Occipital lobe (tissue), 2 donors: Measurements from ENCODE around the gene ZSWIM4. TPM values are rescaled to one million over a fixed set of nuclear protein-coding genes. Genes with fewer than 3 reads are reported as not detected.

Source experiments
- DNase-seq: peaks from one replicate; lab custom pipeline; 2025; lab: John Stamatoyannopoulos, UW
- total RNA-seq: library from RNA; depleted of rRNA; stranded (reverse); fragments of >200 nt; gene quantifications from one replicate; pipeline ENCODE4 v1.2.3, GENCODE V29; 2014

ZSWIM4 gene
- total RNA-seq, 1 donor from 2014 or later, result 11.1 TPM

DNA sequence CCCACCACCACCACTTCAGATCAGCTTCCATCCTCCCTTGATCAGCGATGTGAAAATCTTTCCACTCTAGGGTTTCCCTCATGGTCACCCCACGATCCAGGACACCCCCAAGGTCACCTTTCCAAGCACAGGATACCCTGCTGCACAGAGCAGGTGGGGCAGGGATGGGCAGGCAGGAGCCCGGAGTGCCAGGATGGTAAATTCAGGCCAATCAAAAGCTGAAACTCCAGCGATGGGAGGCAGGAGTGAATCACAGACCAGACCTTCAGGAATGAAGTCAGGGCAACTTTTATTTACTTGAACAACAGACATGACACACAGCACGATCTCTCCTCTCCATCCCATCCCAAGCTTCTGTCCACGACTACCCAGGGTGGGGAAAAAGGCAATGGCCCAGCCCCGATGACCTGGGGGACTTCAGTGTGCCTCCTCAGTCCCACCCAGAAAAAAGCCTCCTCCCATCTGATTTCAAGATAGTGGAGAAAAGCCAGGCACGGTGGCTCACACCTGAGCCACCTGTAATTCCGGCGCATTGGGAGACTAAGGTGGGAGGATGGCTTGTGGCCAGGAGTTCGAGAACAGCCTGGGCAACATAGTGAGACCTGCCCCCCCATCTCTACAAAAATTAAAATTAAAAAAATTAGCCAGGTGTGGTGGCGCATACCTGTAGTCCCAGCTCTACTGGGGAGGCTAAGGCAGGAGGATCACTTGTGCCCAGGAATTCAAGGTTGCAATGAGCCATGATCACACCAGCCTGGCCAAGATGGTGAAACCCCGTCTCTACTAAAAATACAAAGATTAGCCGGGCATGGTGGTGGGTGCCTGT is 39.2 kb downstream of the ZSWIM4 start:
- no peak for DNase-seq

DNA sequence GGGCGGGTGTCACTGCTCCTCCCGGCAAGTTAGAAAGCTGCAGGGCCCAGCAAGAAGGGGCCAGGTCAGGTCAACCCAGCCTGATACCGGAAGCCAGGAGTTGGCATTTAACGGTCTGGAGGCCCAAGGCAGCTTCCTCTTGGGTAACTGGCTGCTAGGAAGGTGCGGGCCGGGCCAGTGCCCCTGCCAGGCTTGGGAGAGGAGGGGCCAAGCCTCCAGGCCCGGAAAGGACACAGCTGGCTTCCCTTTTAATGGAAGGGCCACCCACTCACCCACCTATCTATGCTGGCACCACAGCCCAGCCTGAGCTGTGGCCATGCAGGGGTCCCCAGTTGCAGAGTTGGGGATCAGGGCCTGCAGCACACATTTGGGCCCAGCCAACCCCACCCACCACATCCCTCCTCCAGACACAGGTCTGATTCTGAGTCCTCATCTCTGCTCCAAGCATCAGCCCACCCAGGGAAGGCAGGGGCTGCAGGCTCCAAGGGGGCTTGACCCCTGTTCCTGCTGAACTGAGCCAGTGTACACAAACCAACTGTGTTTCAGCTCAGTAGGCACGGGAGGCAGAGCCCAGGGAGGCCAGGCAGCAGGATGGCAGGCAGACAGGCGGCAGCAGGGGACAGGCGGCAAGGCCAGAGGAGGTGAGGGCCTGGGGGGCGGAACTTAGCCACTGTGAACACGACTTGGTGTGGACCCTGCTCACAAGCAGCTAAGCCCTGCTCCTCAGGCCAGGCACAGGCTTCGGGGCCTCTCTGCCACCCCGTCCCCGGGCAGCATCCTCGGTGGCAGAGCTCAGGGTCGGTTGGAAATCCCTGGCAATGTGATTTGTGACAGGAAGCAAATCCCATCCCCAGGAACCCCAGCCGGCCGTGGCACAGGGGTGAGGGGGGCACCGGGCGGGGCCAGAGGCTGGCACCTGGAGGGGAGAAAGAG is 40.8 kb downstream of the ZSWIM4 start:
- no peak for DNase-seq

DNA sequence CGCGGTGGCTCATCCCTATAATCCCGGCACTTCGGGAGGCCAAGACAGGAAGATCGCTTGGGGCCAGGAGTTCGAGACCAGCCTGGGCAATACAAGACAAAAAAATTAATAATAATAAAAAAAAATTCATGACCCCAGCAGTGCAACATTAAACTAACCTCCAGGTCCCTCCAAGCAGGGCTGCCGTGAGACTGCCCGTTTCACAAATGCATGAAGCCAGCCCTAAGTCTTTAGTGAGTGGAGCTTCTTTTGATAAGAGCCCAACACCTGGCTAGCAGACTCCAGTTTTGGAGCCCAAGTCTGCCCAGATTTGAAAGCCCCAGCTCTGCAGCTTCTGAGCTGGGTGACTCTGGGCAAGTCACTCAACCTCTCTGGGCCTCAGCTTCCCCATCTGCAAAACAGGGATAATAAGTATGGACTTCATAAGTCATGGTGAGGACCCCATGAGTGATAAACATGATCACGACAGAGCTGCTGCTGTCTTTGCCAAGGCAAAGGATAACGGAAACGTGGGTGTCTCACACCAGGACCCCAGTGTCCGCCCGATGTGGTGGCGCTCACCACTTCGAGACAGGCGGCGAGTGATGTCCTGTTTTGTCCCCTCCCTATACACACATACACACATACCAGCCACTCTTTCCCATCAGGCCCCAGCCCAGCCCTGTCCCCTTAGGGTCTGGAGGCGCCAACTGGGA is 43.3 kb downstream of the ZSWIM4 start:
- DNase-seq, result no peak

DNA sequence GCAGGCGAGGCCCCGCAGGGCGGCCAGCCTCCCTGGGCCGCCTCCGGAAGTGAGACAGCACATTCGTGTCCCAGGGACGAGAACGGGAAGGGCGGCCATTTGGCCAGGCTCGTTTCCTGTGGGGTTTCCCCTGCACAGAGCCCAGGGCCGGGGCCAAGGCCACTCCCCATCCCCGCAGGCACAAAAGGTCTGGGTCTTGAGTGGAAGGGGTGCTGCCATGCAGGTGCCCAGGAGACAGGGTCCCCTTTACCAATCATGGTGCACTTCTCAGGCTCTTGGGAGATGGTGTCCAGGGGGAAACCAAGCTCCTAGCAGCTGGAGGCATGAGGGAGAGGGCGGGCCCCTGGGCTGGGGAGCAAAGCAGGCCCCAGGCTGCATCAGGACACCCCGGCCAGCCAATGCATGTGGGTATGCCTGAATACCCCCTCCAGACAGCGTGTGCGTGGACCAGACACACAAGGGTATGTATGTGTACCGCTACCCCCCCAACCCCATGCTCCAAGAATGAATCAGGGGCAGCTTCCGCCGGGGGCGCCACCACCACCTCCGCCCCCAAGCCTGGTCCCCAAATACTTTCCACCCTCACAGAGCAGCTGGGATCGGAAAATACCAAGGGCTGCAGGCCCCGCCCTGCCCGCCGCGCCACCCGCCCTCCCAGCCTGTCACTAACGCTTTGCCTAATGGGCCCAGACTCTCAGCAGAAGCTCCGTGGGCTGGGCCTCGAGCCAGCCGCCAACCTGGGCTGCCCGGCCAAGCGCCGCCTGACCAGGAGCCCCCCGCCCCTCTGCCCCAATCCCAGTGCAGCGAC is 44.1 kb downstream of the ZSWIM4 start:
- peak; percentile 60 for DNase-seq

DNA sequence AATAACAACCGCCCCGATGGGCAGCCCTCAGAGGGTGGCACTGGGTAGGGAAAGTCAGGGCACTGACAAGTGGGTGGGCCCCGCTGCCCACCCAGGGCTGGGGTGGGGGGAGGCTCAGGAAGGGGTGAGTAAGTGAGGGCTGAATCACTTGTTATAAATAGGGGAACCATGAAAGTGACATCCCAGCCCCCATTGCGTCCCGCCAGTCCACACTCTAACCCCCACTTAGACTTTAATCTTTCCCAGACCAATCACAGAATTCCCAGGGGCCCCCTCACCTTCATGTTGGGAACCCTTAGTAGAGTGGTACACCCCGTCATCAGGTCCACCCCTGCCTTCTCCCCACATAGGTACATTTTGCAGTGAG is 44.7 kb downstream of the ZSWIM4 start:
- no peak for DNase-seq

DNA sequence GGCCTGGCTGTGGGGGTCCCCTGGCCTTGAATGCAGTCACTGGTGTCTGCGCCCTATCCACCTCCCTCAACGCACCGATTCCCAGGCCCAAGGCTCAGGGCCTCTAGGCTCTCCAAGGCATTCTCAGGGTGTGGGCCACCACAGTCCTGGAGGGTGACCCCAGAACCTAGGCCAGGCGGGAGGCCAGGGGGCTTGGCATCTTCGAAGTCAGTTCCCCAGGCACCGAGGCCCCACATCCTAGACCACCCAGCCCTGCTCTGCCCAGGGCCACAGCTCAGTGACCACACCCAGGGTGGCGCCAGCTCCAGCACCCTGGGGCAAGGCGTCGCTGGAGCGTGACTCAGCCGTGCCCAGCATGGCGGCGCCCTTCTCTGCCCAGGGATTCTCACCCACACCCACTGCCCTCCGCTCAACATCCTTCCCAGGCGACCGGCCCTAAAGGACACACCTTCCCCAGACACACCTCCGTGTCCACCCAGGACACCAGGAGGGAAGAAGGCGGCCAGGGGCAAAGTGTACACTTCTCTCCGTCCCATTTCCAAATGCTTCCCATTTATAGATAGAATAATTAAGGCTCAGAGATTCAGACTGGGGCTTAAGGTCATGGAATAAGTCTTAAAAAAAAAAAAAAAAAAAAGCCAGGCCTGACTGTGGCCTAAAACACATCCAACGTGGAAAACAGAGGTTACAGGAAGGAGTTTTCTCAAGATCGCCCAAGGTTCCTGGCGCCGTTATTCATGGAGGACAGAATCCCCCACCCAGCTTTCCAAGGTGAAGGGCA is 45.3 kb downstream of the ZSWIM4 start:
- DNase-seq, result no peak

DNA sequence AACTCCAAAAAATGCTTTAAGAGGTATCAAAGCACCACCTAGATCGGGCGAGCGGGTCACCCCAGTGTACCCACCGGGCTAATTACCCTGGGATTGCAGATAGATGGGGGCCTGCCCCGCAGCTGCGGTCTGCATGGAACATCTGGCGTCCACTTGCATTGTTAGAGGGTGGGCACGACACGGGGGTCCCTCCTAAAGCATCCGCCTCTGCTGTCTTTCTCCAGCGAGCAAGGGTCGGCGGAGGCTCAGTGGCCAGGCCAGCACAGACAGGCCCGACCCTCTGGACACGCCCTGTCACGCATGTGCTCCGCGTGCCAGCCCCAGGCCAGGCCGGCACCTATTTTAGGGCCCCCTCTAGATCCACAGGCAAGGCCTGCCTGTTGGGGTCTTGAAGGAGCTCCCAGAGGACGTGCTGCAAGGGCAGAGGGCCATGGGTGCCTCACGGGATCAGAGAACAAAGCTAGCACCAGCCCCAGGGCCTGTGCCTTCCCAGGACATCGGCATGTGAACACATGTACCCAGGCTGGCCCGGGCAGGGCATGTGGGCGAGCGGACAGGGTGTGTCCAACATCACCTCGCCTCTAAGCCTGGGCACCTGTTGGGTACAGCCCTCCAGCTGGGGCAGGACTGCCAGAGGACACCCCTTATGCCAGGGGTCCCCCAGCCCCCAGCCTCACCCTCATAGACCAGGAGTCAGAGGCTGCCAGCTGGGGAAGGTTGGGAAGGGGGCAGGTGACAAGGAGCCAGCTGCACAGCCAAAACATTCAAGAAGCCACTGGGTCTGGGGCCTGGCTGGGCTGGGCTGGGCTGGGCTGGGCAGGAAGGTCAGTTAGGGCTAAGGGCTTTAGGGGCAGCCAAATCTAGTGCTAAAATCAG is 46.1 kb downstream of the ZSWIM4 start:
- no peak for DNase-seq

DNA sequence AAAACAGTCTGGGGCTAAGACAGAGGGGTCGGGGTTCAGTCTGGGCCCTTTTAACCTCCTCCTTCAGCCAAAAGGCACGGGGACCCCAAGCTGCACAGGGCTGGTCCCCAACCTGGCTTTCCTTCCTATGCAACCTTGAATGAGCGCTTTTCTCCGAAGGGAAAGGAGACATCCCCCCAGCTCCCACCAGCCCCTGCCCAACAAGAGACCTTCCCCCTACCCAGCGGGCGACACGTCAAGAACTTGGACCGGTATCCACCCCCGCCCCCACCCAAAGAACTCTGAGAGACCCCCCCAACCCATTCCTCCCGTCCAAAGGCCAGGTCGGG is 46.7 kb downstream of the ZSWIM4 start:
- no peak for DNase-seq

DNA sequence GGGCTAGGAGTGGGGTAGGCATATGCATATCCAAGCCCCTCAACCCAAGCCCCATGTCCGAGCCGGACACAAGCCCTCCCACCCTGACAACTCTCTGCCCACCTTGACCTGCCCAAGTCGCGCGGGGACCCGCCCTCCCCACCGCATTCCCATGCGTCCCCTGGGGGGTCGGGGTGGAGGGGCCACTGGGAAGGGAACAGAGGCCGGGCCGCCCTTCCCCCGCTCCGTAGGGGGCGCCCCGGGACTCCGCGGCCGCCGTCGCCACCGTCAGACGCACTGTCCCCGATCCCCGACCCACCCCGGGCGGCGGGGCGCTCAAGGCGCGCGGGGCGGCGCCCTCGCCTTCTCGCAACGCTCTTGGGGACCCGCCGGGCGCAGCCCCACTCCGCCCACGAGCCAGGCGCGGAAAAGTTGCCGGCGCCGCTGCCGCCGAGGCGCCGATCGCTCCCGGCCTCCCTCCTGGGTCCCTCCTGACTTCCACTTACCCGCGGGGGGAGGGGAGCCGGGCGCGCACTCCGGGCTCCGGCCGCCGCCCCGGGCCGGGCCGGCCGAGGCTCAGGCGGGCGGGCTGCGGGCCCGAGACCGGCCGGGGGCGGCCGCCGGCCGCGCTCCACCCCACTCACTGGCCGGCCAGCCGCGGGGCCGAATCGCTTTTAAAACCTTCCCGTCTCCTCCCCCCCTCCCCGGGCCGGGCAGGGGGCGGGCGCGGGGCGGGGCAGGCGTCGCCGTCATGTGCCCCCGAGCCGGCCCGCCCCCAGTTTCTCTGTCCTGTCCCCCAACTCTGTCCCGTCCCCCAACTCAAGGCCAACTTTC is 47.3 kb downstream of the ZSWIM4 start:
- DNase-seq, result no peak

DNA sequence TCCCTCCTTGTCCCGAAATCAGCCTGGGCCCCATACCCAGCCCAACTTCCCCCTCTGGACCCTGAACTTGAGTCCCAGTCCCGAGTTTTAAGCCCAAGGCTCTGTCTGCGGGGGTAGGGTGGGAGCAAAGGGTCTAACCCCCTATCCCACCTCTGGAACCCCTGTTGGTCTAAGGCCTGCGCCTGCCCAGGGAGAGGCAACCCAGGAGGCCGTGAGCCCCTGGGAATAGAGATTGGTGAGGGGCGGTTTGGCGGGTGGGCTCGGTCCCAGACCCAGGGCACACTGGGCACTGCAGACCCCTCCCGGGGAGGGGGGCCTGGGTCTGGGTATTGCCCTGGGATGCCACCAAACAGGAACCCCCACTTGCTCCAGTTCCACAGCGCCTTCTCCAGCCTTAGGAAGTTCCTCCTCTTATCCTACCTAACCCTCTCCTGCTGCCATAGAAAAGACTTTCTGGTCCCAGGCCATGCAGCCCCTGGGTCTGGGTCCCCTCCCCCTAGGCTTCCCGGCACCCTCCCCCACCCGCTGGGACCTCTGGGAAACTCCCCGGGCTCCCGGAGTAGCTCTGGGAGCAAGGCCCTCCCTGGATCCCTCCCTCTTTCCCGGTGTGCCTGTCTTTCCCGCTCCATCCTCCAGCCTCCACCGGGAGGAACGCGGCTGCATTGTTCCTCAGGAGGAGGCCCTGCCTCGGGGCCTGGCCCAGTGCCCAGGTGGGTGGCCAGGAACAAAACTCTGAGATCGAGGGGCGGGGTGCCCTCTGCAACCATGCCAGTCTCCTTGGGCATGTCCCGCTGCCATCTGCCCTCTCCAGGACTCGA is 48.1 kb downstream of the ZSWIM4 start:
- DNase-seq, result no peak

DNA sequence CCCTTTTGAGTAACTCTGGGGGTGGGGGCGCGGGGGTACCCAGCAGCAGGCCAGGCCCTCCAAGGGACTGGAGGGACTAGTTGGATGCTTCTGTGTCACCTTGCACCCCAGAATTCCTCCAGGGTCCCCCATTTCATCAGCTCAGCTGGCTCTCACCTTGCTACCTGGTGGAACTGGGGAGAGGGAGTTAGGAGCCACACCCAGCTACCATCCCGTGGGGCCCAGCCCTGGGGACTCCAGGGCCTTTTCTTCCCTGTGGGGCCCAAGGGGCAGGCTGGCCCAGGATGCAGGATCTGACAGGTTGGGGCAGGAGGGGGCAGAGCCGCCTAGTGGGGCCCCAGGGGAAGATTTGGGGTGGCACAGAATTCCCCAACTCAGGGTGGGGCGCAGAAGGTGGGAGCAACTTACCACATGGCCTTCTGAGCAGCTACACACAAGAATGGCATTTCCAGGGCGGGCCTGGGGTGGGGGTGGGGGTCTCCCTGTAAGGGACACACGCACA is 48.9 kb downstream of the ZSWIM4 start:
- no peak for DNase-seq

DNA sequence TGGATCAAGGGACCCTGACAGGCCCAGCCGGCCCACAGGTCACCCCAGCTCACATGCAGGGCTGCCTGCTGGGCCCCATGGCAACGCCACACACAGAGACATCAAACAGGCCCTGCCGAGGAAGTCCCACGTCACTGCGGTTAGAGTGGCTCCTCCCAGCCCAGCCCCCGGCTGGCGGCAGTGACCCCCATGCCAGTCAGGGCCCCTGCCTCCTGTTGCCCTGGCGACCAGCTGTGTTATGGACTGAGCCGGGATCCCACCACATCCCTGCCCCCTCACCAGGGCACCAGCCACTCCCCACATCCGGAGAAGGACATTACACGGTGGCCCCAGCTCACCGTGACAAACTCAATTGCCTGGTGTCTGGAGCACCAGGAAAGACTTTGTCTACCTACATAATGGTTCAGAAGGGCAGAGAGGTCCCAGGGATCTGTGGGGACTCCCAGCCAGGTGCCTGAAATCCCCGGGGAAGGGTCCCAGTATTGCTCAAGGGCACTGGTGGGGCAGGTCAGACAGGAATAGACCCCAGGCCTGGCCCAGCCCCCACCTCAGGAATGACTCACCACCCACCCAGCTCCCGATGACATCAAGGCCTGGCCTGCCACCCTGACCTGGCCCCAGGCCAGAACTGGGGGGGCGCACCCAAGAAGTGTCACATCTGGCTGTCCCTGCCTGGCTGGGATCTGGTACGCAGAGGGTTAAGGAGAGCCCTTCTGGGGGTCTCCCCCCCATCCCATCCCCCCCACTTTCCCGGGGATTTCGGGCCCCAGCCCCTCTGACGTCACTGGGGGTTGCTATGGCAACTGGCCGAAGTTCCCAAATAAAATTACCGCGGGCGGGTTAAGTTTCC is 51.5 kb downstream of the ZSWIM4 start:
- no peak for DNase-seq

DNA sequence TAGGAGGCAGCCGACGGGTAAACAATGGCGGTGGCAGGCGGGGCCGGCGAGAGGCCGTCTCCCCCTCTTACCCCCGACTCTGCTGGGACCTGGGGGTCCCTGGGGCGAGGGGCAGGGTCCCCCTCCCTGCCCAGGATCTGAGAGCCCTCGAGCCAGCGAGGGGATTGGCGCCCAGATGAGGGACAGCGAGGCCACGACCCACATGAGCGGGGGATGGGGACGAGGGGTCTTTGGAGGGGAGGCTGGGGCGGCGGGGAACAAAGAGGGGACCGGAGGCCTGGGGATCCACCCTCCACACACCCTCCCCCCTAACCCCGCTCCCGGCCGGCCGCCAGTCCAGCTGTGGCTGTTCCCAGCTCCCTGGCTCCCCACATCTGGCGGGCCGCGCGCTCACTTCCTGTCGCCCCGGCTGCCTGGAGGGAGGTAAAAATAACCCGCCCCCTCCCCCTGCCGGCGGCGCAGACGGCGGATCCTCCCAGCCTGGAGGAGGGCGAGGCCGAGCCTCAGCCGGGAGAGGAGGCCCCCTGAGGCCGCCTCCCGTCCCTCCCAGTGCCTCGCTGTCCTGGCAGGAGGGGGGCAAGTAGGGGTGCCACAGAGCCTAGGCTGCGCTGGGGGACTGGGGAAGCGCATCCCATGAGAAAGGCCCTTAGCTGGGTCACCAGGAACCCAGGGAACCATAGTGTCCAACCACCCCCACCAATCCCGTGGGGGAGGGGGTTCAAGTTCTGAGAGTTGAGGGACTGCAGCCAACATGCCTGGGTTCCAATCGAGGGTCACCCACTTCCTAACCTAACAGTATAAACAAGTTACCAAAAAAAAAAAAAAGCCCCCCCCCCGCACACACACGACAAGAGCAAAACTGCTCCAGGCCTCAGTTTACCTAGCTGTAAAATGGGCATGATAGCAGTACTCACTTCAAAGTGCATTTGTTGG is 52.4 kb downstream of the ZSWIM4 start:
- DNase-seq, result peak; percentile 62

DNA sequence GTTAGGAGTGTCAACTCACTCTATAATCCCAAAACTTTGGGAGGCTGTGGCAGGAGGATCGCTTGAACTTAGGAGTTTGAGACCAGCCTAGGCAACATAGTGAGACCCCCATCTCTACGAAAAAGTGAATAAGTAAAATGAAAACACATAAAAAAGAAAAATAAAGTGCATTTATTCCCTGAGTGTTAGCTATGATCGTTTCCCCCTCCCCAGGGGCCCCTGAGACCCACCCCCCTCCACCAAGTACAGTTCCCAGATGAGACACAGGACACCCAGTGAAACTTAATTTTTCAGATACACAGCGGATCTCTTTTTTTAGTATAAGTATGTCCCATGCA is 53.1 kb downstream of the ZSWIM4 start:
- DNase-seq, result no peak

DNA sequence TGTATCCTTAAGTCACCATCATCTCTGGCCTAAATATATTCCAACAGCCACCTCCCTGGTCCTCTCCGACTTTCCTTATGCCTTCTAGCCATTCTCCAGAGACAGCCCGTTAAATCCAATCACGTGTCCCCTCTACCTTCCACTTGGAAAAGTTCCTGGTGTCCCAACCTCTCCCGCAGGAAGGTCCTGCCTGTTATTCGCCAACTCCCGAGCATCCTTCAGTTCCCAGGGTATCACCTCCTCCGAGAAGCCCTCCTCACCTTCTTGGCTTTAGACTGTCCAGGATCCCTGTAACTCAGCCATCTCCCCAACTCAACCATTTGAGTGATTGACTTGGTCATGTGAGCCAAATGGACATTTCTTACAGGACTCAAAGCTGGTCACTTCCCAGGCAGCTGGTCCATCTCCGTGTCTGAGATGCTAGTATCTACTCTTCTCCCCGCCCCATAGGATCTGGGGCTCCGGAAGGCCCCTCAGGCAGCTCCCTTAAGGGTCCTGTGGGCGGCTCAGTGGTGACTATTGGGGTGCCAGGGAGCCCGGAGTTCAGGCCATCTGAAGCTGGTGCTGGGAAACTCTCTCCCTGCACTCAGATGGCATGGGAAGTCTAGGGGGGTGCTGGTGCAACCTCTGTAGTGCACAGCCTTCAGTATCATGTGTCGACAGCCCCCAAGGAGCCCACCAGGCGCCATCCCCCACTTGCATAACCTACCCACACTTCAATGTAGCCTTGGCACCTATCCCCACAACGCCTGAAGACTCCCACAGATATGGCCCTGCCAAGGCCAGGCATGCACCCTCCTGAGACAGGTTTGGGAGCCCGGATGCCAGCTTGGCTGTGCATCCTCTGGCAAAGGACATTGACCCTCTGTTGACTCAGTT is 53.8 kb downstream of the ZSWIM4 start:
- no peak for DNase-seq
